Testis (tissue), 3 donors: ENCODE data around the gene ASF1B. TPM values are rescaled to one million over a fixed set of nuclear protein-coding genes. Genes with fewer than 3 reads are reported as not detected.

ENCODE experiments used
- DNase-seq: peaks from one replicate; pipeline ENCODE4 v3.0.0-alpha.2; 2019
- H3K27ac ChIP-seq, 2 donors: fragments of 200-600 bp; sonication (generic); one replicate each; pipeline ENCODE4 v1.5.1; 2019
- H3K27me3 ChIP-seq: fragments of 200-600 bp; sonication (generic); one replicate; pipeline ENCODE4 v1.5.1; 2019
- H3K36me3 ChIP-seq: fragments of 200-600 bp; sonication (generic); one replicate; pipeline ENCODE4 v1.5.1; 2017; ENCODE audit warnings: low read depth; ENCODE audit errors: missing control alignments
- H3K4me1 ChIP-seq: fragments of 200-600 bp; sonication (generic); one replicate; pipeline ENCODE4 v1.5.1; 2019
- H3K4me3 ChIP-seq, 2 donors: fragments of 200-600 bp; sonication (generic); one replicate each; pipeline ENCODE4 v1.5.1; 2017 to 2019
- H3K9me3 ChIP-seq: fragments of 200-600 bp; sonication (generic); one replicate; pipeline ENCODE4 v1.5.1; 2017
- POLR2A ChIP-seq: fragments of 450-650 bp; IDR thresholded peaks from one replicate; pipeline ENCODE4 v1.6.1; 2017; ENCODE audit warnings: antibody characterized with exemption, mild to moderate bottlenecking, moderate library complexity
- WGBS, 2 donors: methylation state at CpG; one replicate each; pipeline ENCODE4 v1.1.5; 2018; 5-methylcytosine and 5-hydroxymethylcytosine counted together
- intact Hi-C: fragments of 100-400 bp; cut with DNase I; formaldehyde crosslinking; loops from one replicate; pipeline ENCODE4 v1.15.1; 2023; ENCODE audit warnings: low total_unique reads
- polyA plus RNA-seq: library from polyadenylated mRNA; stranded (reverse); fragments of 350-450 nt; fragmentation: Illumina TruSeq; extraction: RNeasy Lipid Tissue Mini Kit (QIAGEN cat#74804); gene quantifications from one replicate; pipeline ENCODE4 v1.2.3, GENCODE V29; 2014; ENCODE audit warnings: low read depth, low replicate concordance; ENCODE audit not compliant: insufficient read depth
- total RNA-seq, 2 donors: library from RNA; depleted of rRNA; stranded (reverse); fragments of >200 nt; gene quantifications; one replicate each; pipeline ENCODE4 v1.2.3, GENCODE V29; 2016
- TF ChIP-seq, protein P1 (sequence below), 3 experiments: fragments of 450-650 bp in 2 of 3; fragments of 200-600 bp in 1 of 3; sonication (generic) in 1 of 3; IDR thresholded peaks; one replicate each; pipeline ENCODE4 v1.5.1; 2016 to 2019; ENCODE audit warnings: antibody characterized with exemption in 3 of 3, mild to moderate bottlenecking in 2 of 3, moderate library complexity in 1 of 3

ASF1B gene
- total and polyA plus RNA-seq, 3 donors from 2014 or later, result 31.5 to 55.2 (median 52.7) TPM

DNA sequence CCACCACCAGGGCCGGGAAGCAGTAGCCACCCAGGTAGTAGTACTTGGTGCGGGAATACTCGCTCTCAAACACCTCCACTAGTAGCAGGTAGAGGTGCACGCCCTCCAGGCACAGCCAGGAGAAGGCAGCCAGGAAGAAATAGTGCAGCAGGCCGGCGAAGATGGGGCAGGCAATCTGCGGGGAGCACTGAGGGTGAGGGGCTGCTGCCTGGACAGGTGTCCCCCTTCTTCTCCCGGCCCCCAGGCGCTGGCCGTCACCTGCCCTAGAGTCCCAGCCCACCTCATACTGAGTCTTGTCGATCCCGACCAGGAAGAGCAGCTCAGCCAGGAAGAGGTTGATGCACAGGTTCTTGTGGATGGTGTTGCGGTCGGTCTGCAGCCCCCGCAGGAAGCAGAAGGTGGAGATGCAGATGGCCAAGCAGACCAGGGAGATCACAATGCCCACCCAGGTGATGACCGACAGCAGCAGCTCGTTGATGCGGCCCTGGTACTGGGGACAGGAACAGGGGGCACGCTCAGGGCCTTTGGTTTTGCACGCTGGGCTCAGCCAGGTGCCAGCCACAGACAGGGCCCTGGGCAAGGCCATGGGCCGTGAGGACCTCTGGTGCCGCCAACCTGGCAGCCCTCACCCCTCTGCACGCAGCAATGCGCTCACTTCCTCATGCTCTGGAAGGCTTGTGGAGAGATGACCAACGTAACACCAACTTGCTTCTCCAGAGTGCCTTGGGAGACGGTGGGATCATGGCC is 20.8 kb upstream of the ASF1B start:
- TF ChIP-seq, protein P1, sequence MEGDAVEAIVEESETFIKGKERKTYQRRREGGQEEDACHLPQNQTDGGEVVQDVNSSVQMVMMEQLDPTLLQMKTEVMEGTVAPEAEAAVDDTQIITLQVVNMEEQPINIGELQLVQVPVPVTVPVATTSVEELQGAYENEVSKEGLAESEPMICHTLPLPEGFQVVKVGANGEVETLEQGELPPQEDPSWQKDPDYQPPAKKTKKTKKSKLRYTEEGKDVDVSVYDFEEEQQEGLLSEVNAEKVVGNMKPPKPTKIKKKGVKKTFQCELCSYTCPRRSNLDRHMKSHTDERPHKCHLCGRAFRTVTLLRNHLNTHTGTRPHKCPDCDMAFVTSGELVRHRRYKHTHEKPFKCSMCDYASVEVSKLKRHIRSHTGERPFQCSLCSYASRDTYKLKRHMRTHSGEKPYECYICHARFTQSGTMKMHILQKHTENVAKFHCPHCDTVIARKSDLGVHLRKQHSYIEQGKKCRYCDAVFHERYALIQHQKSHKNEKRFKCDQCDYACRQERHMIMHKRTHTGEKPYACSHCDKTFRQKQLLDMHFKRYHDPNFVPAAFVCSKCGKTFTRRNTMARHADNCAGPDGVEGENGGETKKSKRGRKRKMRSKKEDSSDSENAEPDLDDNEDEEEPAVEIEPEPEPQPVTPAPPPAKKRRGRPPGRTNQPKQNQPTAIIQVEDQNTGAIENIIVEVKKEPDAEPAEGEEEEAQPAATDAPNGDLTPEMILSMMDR (IDR thresholded peaks at IDR 0.05), result no peak
- TF ChIP-seq POLR2A, result no peak
- WGBS, 2 donors, result 93 to 95% methylated on average over 13 to 26 of the region's 26 CpGs
- Histone ChIP-seq H3K9me3 (no peaks in the 10 kb centered on the region), H3K36me3 (no peaks in the 10 kb centered on the region), H3K4me3 (no peak overlapping the region), H3K27ac (no peak overlapping the region), H3K4me1 (no peaks in the 10 kb centered on the region), H3K27me3 (no peaks in the 10 kb centered on the region)
- DNase-seq, result no peak
- intact Hi-C loops, result no loop called here

DNA sequence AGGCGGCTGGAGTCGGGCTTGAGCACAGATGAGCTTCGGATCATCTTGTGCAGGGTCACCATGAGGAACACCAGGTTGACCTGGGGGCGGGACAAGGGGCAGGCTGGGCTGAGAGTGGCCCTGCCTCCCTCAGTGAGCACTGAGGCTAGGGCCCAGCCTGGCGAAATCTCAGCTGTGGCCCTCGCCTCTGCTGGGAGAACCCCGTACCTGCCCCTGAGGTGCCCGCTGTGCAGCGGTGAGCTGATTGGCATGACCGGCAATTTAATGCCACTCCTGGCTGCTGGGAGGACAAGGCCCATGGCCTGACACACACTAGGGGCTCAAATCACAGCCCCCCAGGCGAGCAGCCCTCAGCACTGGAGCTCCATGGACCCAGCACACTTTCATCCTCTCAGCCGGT is 19.7 kb upstream of the ASF1B start:
- DNase-seq, result no peak
- no peak overlapping the region for H3K27ac ChIP-seq
- WGBS, 2 donors, result 88% methylated on average over 12 of the region's 12 CpGs; no CpG with 5 or more reads in 1 of the 2 donors
- no peaks in the 10 kb centered on the region for H3K27me3 ChIP-seq
- TF ChIP-seq, protein P1 (IDR thresholded peaks at IDR 0.05), result no peak
- no peak for TF ChIP-seq POLR2A
- H3K9me3 ChIP-seq, result no peaks in the 10 kb centered on the region
- no peak overlapping the region for H3K4me3 ChIP-seq
- no peaks in the 10 kb centered on the region for H3K36me3 ChIP-seq
- intact Hi-C loops, result no loop called here
- H3K4me1 ChIP-seq, result no peaks in the 10 kb centered on the region

DNA sequence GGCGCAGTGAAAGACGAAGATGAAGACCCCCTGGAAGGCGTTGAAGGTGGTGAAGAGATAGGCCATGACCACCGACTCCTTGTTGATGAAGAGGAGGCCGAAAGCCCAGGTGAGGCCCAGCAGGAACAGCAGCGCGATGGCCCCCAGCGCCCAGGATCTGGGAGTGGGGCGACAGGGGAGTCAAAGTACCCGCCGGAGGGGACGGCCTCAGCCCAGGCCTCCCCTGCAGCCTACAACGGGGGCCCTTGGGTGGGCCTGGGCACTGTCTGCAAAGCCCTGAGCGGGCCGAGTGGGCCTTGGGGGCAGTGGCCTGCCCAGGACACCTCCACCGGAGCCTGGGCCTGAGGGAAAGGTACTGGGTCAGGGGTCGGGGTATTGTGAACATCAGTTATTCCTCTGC is 19.0 kb upstream of the ASF1B start:
- H3K4me3 ChIP-seq, result no peak overlapping the region
- no peak overlapping the region for H3K27ac ChIP-seq
- 96 to 97% methylated on average over 16 to 17 of the region's 17 CpGs for WGBS, 2 donors
- intact Hi-C loops, result no loop called here
- no peaks in the 10 kb centered on the region for H3K36me3 ChIP-seq
- H3K4me1 ChIP-seq, result peaks cover 1% of the 10 kb centered on the region
- no peaks in the 10 kb centered on the region for H3K27me3 ChIP-seq
- no peak for TF ChIP-seq POLR2A
- TF ChIP-seq, protein P1 (IDR thresholded peaks at IDR 0.05), result no peak
- H3K9me3 ChIP-seq, result no peaks in the 10 kb centered on the region
- DNase-seq, result no peak

DNA sequence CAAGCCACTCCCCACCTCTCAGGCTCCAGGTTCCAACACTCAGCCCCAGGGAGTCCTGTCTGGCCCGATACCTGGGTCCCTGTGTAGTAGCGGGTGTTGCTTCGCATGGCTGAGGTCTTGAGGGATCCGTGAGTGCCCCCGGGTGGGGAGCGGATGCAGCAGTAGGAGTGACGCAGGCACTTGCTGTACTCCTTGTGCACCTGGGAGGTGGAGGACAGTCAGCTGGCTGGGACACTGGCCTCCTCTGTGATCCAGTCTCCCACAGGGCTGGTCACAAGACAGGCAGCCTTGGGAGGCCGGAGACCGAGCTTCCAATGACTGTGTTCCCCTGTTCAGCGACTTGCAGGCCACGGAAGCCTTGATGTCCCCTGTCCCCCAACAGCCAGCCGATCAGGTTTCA is 16.3 kb upstream of the ASF1B start:
- WGBS, 2 donors, result 86 to 89% methylated on average over 12 of the region's 12 CpGs
- Histone ChIP-seq H3K4me1 (peaks cover 25% of the 10 kb centered on the region), H3K27ac (no peak overlapping the region), H3K27me3 (no peaks in the 10 kb centered on the region), H3K4me3 (no peak overlapping the region), H3K9me3 (no peaks in the 10 kb centered on the region), H3K36me3 (no peaks in the 10 kb centered on the region)
- no peak for TF ChIP-seq POLR2A
- TF ChIP-seq, protein P1 (IDR thresholded peaks at IDR 0.05), result no peak
- no peak for DNase-seq
- intact Hi-C loops, result no loop called here
